MM.1S (cell line): Measurements from ENCODE around the gene POP7.

Experiments
- DNase-seq: peaks from one replicate; pipeline ENCODE4 v3.0.0-alpha.2; 2015
- H2AFZ ChIP-seq: fragments of 300-600 bp; sonication (generic); 2 replicates; pipeline ENCODE4 v1.6.0; 2016; ENCODE audit warnings: antibody characterized with exemption, low read length
- H3F3A ChIP-seq: fragments of 300-600 bp; sonication (generic); 2 replicates; pipeline ENCODE4 v1.6.1; 2016; ENCODE audit warnings: mild to moderate bottlenecking, antibody characterized with exemption, low read length, moderate library complexity, mixed read lengths; ENCODE audit not compliant: insufficient read depth
- H3K27ac ChIP-seq: fragments of 300-600 bp; sonication (generic); 2 replicates; pipeline ENCODE4 v1.5.1; 2016; ENCODE audit warnings: mild to moderate bottlenecking, low read length
- H3K27me3 ChIP-seq: fragments of 300-600 bp; sonication (generic); replicated peaks from 2 replicates; pipeline ENCODE4 v1.6.0; 2016; ENCODE audit warnings: low read length; ENCODE audit not compliant: insufficient read depth
- H3K36me3 ChIP-seq: fragments of 300-600 bp; sonication (generic); replicated peaks from 2 replicates; pipeline ENCODE4 v1.6.1; 2016; ENCODE audit warnings: mild to moderate bottlenecking, low read length, mixed read lengths; ENCODE audit not compliant: insufficient read depth
- H3K4me1 ChIP-seq: fragments of 300-600 bp; sonication (generic); 2 replicates; pipeline ENCODE4 v1.6.1; 2016; ENCODE audit warnings: low read length, mixed read lengths
- H3K4me2 ChIP-seq: fragments of 300-600 bp; sonication (generic); 2 replicates; pipeline ENCODE4 v1.6.0; 2016; ENCODE audit warnings: low read depth, low read length
- H3K4me3 ChIP-seq: fragments of 300-600 bp; sonication (generic); 2 replicates; pipeline ENCODE4 v1.5.1; 2016; ENCODE audit warnings: low read length, mixed read lengths
- H3K79me2 ChIP-seq: fragments of 300-600 bp; sonication (generic); 2 replicates; pipeline ENCODE4 v1.6.1; 2016; ENCODE audit warnings: mixed run types, low read length, mixed read lengths
- H3K9ac ChIP-seq: fragments of 300-600 bp; sonication (generic); 2 replicates; pipeline ENCODE4 v1.6.1; 2016; ENCODE audit warnings: low read length, mixed read lengths
- H3K9me2 ChIP-seq: fragments of 300-600 bp; sonication (generic); replicated peaks from 2 replicates; pipeline ENCODE4 v1.6.1; 2016; ENCODE audit warnings: mild to moderate bottlenecking, low read length, mixed read lengths; ENCODE audit not compliant: insufficient read depth
- H3K9me3 ChIP-seq: fragments of 300-600 bp; sonication (generic); replicated peaks from 2 replicates; pipeline ENCODE4 v1.6.1; 2016; ENCODE audit warnings: mild to moderate bottlenecking, low read length, mixed read lengths; ENCODE audit not compliant: insufficient read depth
- H4K20me1 ChIP-seq: fragments of 300-600 bp; sonication (generic); 2 replicates; pipeline ENCODE4 v1.6.1; 2016; ENCODE audit warnings: mild to moderate bottlenecking, low read length, moderate library complexity, mixed read lengths; ENCODE audit not compliant: insufficient read depth
- EZH2 ChIP-seq: fragments of 300-600 bp; sonication (generic); optimal IDR thresholded peaks from 2 replicates; pipeline ENCODE3; 2017; ENCODE audit warnings: low read depth, mild to moderate bottlenecking, antibody characterized with exemption, low read length, mixed read lengths
- EZH2phosphoT487 ChIP-seq: fragments of 300-600 bp; sonication (generic); IDR thresholded peaks from 2 replicates; pipeline ENCODE4 v1.6.1; 2018; ENCODE audit warnings: antibody characterized with exemption, low read length
- TF ChIP-seq, protein P1 (sequence below): fragments of 300-600 bp; sonication (generic); IDR thresholded peaks from 2 replicates; pipeline ENCODE4 v1.5.1; 2016; ENCODE audit warnings: antibody characterized with exemption, low read length, mixed read lengths

POP7 gene

GRCh38 chr7:100693312-100694097 lies 12.4 kb upstream of the POP7 start:
- peaks cover 4% of the 10 kb centered on the region; the same call in 1 of the 2 replicates for H4K20me1 ChIP-seq
- no peaks in the 10 kb centered on the region for H3K9me2 ChIP-seq
- peaks cover 13% of the 10 kb centered on the region for H3F3A ChIP-seq
- H3K9ac ChIP-seq: peak overlapping the region; percentile 81
- no peaks in the 10 kb centered on the region for H3K9me3 ChIP-seq
- peak overlapping the region; percentile 91 for H3K4me3 ChIP-seq
- H3K27ac ChIP-seq: no peak overlapping the region
- DNase-seq: no peak
- TF ChIP-seq, protein P1, sequence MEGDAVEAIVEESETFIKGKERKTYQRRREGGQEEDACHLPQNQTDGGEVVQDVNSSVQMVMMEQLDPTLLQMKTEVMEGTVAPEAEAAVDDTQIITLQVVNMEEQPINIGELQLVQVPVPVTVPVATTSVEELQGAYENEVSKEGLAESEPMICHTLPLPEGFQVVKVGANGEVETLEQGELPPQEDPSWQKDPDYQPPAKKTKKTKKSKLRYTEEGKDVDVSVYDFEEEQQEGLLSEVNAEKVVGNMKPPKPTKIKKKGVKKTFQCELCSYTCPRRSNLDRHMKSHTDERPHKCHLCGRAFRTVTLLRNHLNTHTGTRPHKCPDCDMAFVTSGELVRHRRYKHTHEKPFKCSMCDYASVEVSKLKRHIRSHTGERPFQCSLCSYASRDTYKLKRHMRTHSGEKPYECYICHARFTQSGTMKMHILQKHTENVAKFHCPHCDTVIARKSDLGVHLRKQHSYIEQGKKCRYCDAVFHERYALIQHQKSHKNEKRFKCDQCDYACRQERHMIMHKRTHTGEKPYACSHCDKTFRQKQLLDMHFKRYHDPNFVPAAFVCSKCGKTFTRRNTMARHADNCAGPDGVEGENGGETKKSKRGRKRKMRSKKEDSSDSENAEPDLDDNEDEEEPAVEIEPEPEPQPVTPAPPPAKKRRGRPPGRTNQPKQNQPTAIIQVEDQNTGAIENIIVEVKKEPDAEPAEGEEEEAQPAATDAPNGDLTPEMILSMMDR: no peak
- TF ChIP-seq EZH2phosphoT487 (no peak), EZH2 (no peak)
- H3K27me3 ChIP-seq: peaks cover 29% of the 10 kb centered on the region
- H2AFZ ChIP-seq: 0 out of 2 replicates have a peak overlapping the region, but pooled peaks have one; percentile 27
- H3K4me1 ChIP-seq: peaks cover 25% of the 10 kb centered on the region
- peaks cover 49% of the 10 kb centered on the region for H3K79me2 ChIP-seq
- H3K4me2 ChIP-seq: peak overlapping the region; percentile 71
- no peaks in the 10 kb centered on the region for H3K36me3 ChIP-seq

GRCh38 chr7:100694098-100694745 lies 11.7 kb upstream of the POP7 start, which contains the start of gene GIGYF1:
TSS of gene GIGYF1 (minus strand) at chr7:100694250. CDS start at chr7:100688238, 6,012 bp downstream.
- no peaks in the 10 kb centered on the region for H3K36me3 ChIP-seq
- H3K4me3 ChIP-seq: peak within 1 kb of the TSS; percentile 91
- peak within 1 kb of the TSS; percentile 81 for H3K9ac ChIP-seq
- H3K79me2 ChIP-seq: peaks cover 42% of the 10 kb centered on the region
- H3K9me3 ChIP-seq: no peaks in the 10 kb centered on the region
- H3K27ac ChIP-seq: no peak within 1 kb of the TSS
- H3K9me2 ChIP-seq: no peaks in the 10 kb centered on the region
- peaks cover 13% of the 10 kb centered on the region for H3F3A ChIP-seq
- peak; percentile 57 for DNase-seq
- peaks cover 25% of the 10 kb centered on the region for H3K4me1 ChIP-seq
- peak within 1 kb of the TSS; percentile 71 for H3K4me2 ChIP-seq
- peaks cover 4% of the 10 kb centered on the region; the same call in 1 of the 2 replicates for H4K20me1 ChIP-seq
- H2AFZ ChIP-seq: 0 out of 2 replicates have a peak within 1 kb of the TSS, but pooled peaks have one; percentile 70
- H3K27me3 ChIP-seq: peaks cover 36% of the 10 kb centered on the region
- TF ChIP-seq, protein P1: no peak
- TF ChIP-seq EZH2 (no peak), EZH2phosphoT487 (no peak)

- no peak overlapping the region for H3K27ac ChIP-seq
- peaks cover 2% of the 10 kb centered on the region; the same call in 1 of the 2 replicates for H4K20me1 ChIP-seq
- no peaks in the 10 kb centered on the region for H3K9me3 ChIP-seq
- no peak overlapping the region for H2AFZ ChIP-seq
- TF ChIP-seq EZH2 (no peak), EZH2phosphoT487 (no peak)
- TF ChIP-seq, protein P1: no peak
- H3K4me2 ChIP-seq: peak overlapping the region; percentile 25; the same call in 1 of the 2 replicates
- peaks cover 13% of the 10 kb centered on the region for H3F3A ChIP-seq
- DNase-seq: no peak
- H3K4me3 ChIP-seq: no peak overlapping the region
- no peak overlapping the region for H3K9ac ChIP-seq
- peaks cover 25% of the 10 kb centered on the region for H3K4me1 ChIP-seq
- H3K27me3 ChIP-seq: peaks cover 55% of the 10 kb centered on the region
- H3K36me3 ChIP-seq: no peaks in the 10 kb centered on the region
- no peaks in the 10 kb centered on the region for H3K9me2 ChIP-seq
- H3K79me2 ChIP-seq: peaks cover 25% of the 10 kb centered on the region
Measured at GRCh38 chr7:100696123-100696521, 9.8 kb upstream of the POP7 start.
